Kidney (tissue), 14 donors: ENCODE measurements around the gene LMTK3. TPM values are rescaled to one million over a fixed set of nuclear protein-coding genes. Genes with fewer than 3 reads are reported as not detected.

Experiments
- DNase-seq, 5 donors: peaks; one replicate each; pipeline ENCODE4 v3.0.0-alpha.2; 2013 to 2020
- FAIRE-seq: peaks from 2 replicates; lab custom pipeline; 2012; peaks lifted over from hg19 to GRCh38; lab: Jason Lieb, UNC
- H3K27ac ChIP-seq, 2 donors: one replicate each; pipeline ENCODE4 v1.7.0; 2013; ENCODE audit warnings: low read depth in 2 of 2, low read length in 2 of 2, inconsistent platforms in 1 of 2
- H3K27me3 ChIP-seq: one replicate; pipeline ENCODE4 v1.7.1; 2013; ENCODE audit warnings: low read length, inconsistent platforms; ENCODE audit not compliant: control insufficient read depth, insufficient read depth
- H3K36me3 ChIP-seq, 3 donors: one replicate each; pipeline versions ENCODE4 v1.7.0 to v1.7.1; 2013; ENCODE audit warnings: low read length in 3 of 3, control low read depth in 1 of 3, inconsistent platforms in 1 of 3; ENCODE audit not compliant: insufficient read depth in 3 of 3, control insufficient read depth in 2 of 3
- H3K4me1 ChIP-seq, 3 donors: one replicate each; pipeline versions ENCODE4 v1.7.0 to v1.7.1; 2013; ENCODE audit warnings: low read length in 3 of 3, inconsistent platforms in 1 of 3, low read depth in 1 of 3; ENCODE audit not compliant: control insufficient read depth in 2 of 3, insufficient read depth in 2 of 3
- H3K4me3 ChIP-seq, 3 donors: one replicate each; pipeline versions ENCODE4 v1.7.0 to v1.8.1; 2013; ENCODE audit warnings: low read length in 3 of 3, control low read depth in 1 of 3, inconsistent platforms in 1 of 3
- H3K9ac ChIP-seq, 3 donors: one replicate each; pipeline versions ENCODE4 v1.7.0 to v1.7.1; 2013; ENCODE audit warnings: low read length in 3 of 3, control low read depth in 1 of 3, inconsistent platforms in 1 of 3
- H3K9me3 ChIP-seq, 3 donors: one replicate each; pipeline versions ENCODE4 v1.7.0 to v1.7.1; 2013; ENCODE audit warnings: low read length in 3 of 3, control low read depth in 1 of 3, inconsistent platforms in 1 of 3; ENCODE audit not compliant: control insufficient read depth in 2 of 3, insufficient read depth in 1 of 3
- CTCF ChIP-seq: IDR thresholded peaks from 3 replicates; pipeline ENCODE4 v1.5.1; 2012; ENCODE audit warnings: mild to moderate bottlenecking, moderate library complexity, borderline replicate concordance; ENCODE audit not compliant: insufficient read depth; ENCODE audit errors: extremely low read depth
- intact Hi-C: fragments of 100-400 bp; cut with DNase I; formaldehyde crosslinking; loops from one replicate; pipeline ENCODE4 v1.11.1; 2022
- polyA plus RNA-seq: library from polyadenylated mRNA; stranded (reverse); fragments of 350-450 nt; fragmentation: Illumina TruSeq; extraction: RNeasy Lipid Tissue Mini Kit (QIAGEN cat#74804); gene quantifications from one replicate; pipeline ENCODE4 v1.2.3, GENCODE V29; 2014; ENCODE audit warnings: low read depth, low replicate concordance; ENCODE audit not compliant: insufficient read depth
- total RNA-seq: library from RNA; stranded (reverse); fragmentation: NEBNext Ultra II Directional; extraction: Animal tissue kit (Norgen Biotek cat#: 25700); gene quantifications from one replicate; pipeline ENCODE4 v1.2.1, GENCODE V29; 2021
- donor health status: control.
- donor health status: control.
- donor health status: control.
- donor health status: control.
- donor health status: control.
- donor health status: DM: yes; HTN: yes; CAD: no.
- donor health status: Normal renal cell carcinoma (clear cell type).

LMTK3 gene
- total and polyA plus RNA-seq, 2 donors from 2014 or later = 4.2 to 8.4 TPM

- DNase-seq = no peak
- Histone ChIP-seq H3K9me3 (peaks cover 0 to 13% (median 0%) of the 10 kb centered on the region in 3 donors), H3K4me3 (no peak overlapping the region), H3K36me3 (no peaks in the 10 kb centered on the region), H3K27ac (no peak overlapping the region), H3K9ac (no peak overlapping the region), H3K4me1 (no peaks in the 10 kb centered on the region), H3K27me3 (no peaks in the 10 kb centered on the region)
- intact Hi-C loops = no loop called here
- FAIRE-seq = no peak
- TF ChIP-seq CTCF = no peak
Measured at GRCh38 chr19:48530770-48531169, 19.1 kb upstream of the LMTK3 start.

GRCh38 chr19:48530066-48530720 is 18.6 kb upstream of the LMTK3 start:
- DNase-seq (no peak), FAIRE-seq (no peak)
- no peak overlapping the region for H3K27ac ChIP-seq
- H3K9me3 ChIP-seq = peaks cover 0 to 13% (median 0%) of the 10 kb centered on the region in 3 donors
- intact Hi-C loops = no loop called here
- H3K36me3 ChIP-seq = no peaks in the 10 kb centered on the region
- no peaks in the 10 kb centered on the region for H3K4me1 ChIP-seq
- H3K27me3 ChIP-seq = no peaks in the 10 kb centered on the region
- TF ChIP-seq CTCF = no peak
- H3K4me3 ChIP-seq = no peak overlapping the region
- H3K9ac ChIP-seq = no peak overlapping the region

GRCh38 chr19:48529156-48529555 is 17.5 kb upstream of the LMTK3 start:
- intact Hi-C loops = no loop called here
- Histone ChIP-seq H3K36me3 (no peaks in the 10 kb centered on the region), H3K4me1 (no peaks in the 10 kb centered on the region), H3K9me3 (peaks cover 0 to 15% (median 0%) of the 10 kb centered on the region in 3 donors), H3K4me3 (no peak overlapping the region), H3K9ac (no peak overlapping the region), H3K27ac (no peak overlapping the region), H3K27me3 (no peaks in the 10 kb centered on the region)
- FAIRE-seq (no peak), DNase-seq (no peak)
- TF ChIP-seq CTCF = no peak

- Histone ChIP-seq H3K4me1 (no peaks in the 10 kb centered on the region), H3K27ac (no peak overlapping the region), H3K9me3 (peaks cover 0 to 17% (median 0%) of the 10 kb centered on the region in 3 donors), H3K4me3 (no peak overlapping the region), H3K9ac (no peak overlapping the region), H3K36me3 (no peaks in the 10 kb centered on the region), H3K27me3 (no peaks in the 10 kb centered on the region)
- no peak for TF ChIP-seq CTCF
- intact Hi-C loops = no loop called here
- DNase-seq = no peak
- no peak for FAIRE-seq
Measured at GRCh38 chr19:48524732-48525131, 13.1 kb upstream of the LMTK3 start.
